ENCODE measurements around the gene NUDC. TPM values are rescaled to one million over a fixed set of nuclear protein-coding genes. Genes with fewer than 3 reads are reported as not detected.

Gene NUDC
- total RNA-seq, 2 donors from 2014 or later: 103 to 120 TPM

- Mint-ChIP-seq H3K27me3 (ENCODE audit: insufficient read depth) (peaks cover 1% of the 10 kb centered on the region), H3K27ac (no peak overlapping the region), H3K4me3 (no peak overlapping the region), H3K36me3 (ENCODE audit: low read depth) (no peaks in the 10 kb centered on the region), H3K9me3 (no peaks in the 10 kb centered on the region), H3K4me1 (peaks cover 11% of the 10 kb centered on the region)
- H3K4me1 ChIP-seq (ENCODE audit: control insufficient read depth, insufficient read depth, low read length): no peaks in the 10 kb centered on the region
- 94 to 95% methylated on average over 6 of the region's 6 CpGs for WGBS, 2 experiments (ENCODE audit: insufficient coverage in 1 of 2, insufficient read length in 1 of 2)
- H3K9me3 ChIP-seq (ENCODE audit: control insufficient read depth, low read length): no peaks in the 10 kb centered on the region
- no peaks in the 10 kb centered on the region for H3K36me3 ChIP-seq (ENCODE audit: control insufficient read depth, insufficient read depth, low read length)
- H3K27me3 ChIP-seq (ENCODE audit: control insufficient read depth, insufficient read depth, low read length, poor library complexity, severe bottlenecking): peaks cover 21% of the 10 kb centered on the region
- no peak overlapping the region for H3K4me3 ChIP-seq (ENCODE audit: low read length)
- DNase-seq: no peak
- no peak for TF ChIP-seq CTCF (conservative IDR thresholded peaks at IDR 0.05)
- H3K9ac ChIP-seq (ENCODE audit: extremely low read depth, low read length, poor library complexity, severe bottlenecking): no peak overlapping the region
- H3K27ac ChIP-seq (ENCODE audit: low read depth, low read length): no peak overlapping the region
Observed at GRCh38 chr1:26965213-26965612, 43.7 kb downstream of the NUDC start.

- Histone ChIP-seq H3K27ac (ENCODE audit: low read depth, low read length) (no peak overlapping the region), H3K4me1 (ENCODE audit: control insufficient read depth, insufficient read depth, low read length) (no peaks in the 10 kb centered on the region), H3K27me3 (ENCODE audit: control insufficient read depth, insufficient read depth, low read length, poor library complexity, severe bottlenecking) (peaks cover 19% of the 10 kb centered on the region), H3K9me3 (ENCODE audit: control insufficient read depth, low read length) (no peaks in the 10 kb centered on the region), H3K36me3 (ENCODE audit: control insufficient read depth, insufficient read depth, low read length) (no peaks in the 10 kb centered on the region), H3K9ac (ENCODE audit: extremely low read depth, low read length, poor library complexity, severe bottlenecking) (no peak overlapping the region), H3K4me3 (ENCODE audit: low read length) (no peak overlapping the region)
- WGBS, 2 experiments (ENCODE audit: insufficient coverage in 1 of 2, insufficient read length in 1 of 2): 92 to 94% methylated on average over 6 to 7 of the region's 9 CpGs
- Mint-ChIP-seq H3K27ac (no peak overlapping the region), H3K36me3 (ENCODE audit: low read depth) (no peaks in the 10 kb centered on the region), H3K9me3 (no peaks in the 10 kb centered on the region), H3K4me1 (peaks cover 9% of the 10 kb centered on the region), H3K4me3 (no peak overlapping the region), H3K27me3 (ENCODE audit: insufficient read depth) (peaks cover 1% of the 10 kb centered on the region)
- TF ChIP-seq CTCF (conservative IDR thresholded peaks at IDR 0.05): no peak
- no peak for DNase-seq
Observed at GRCh38 chr1:26965628-26966027, 44.1 kb downstream of the NUDC start.

- 90% methylated on average over 7 of the region's 7 CpGs for WGBS, 2 experiments (ENCODE audit: insufficient coverage in 1 of 2, insufficient read length in 1 of 2)
- Mint-ChIP-seq H3K4me3 (no peak overlapping the region), H3K9me3 (no peaks in the 10 kb centered on the region), H3K36me3 (ENCODE audit: low read depth) (no peaks in the 10 kb centered on the region), H3K4me1 (no peaks in the 10 kb centered on the region), H3K27me3 (ENCODE audit: insufficient read depth) (peaks cover 1% of the 10 kb centered on the region), H3K27ac (no peak overlapping the region)
- Histone ChIP-seq H3K4me3 (ENCODE audit: low read length) (no peak overlapping the region), H3K36me3 (ENCODE audit: control insufficient read depth, insufficient read depth, low read length) (no peaks in the 10 kb centered on the region), H3K9me3 (ENCODE audit: control insufficient read depth, low read length) (no peaks in the 10 kb centered on the region), H3K27ac (ENCODE audit: low read depth, low read length) (no peak overlapping the region), H3K4me1 (ENCODE audit: control insufficient read depth, insufficient read depth, low read length) (no peaks in the 10 kb centered on the region), H3K27me3 (ENCODE audit: control insufficient read depth, insufficient read depth, low read length, poor library complexity, severe bottlenecking) (no peaks in the 10 kb centered on the region), H3K9ac (ENCODE audit: extremely low read depth, low read length, poor library complexity, severe bottlenecking) (no peak overlapping the region)
- no peak for TF ChIP-seq CTCF (conservative IDR thresholded peaks at IDR 0.05)
- peak; percentile 38 for DNase-seq
Observed at GRCh38 chr1:26970810-26971209, 49.3 kb downstream of the NUDC start.

Data from endodermal cell (in vitro differentiated cells).